Tibial nerve (tissue), 4 donors: ENCODE data around the gene C1D.

Experiments used
- EP300 ChIP-seq, 2 donors: sonication (generic); formaldehyde crosslinking; IDR thresholded peaks; one replicate each; pipeline ENCODE4 v1.6.1; 2017; ENCODE audit warnings: antibody characterized with exemption in 2 of 2, mild to moderate bottlenecking in 1 of 2
- TF ChIP-seq, protein P1 (sequence below), 5 experiments: fragments of 200-600 bp in 3 of 5; fragments of 450-650 bp in 2 of 5; sonication (generic) in 3 of 5; IDR thresholded peaks; one replicate each; pipeline ENCODE4 v1.5.1; 2016 to 2019; ENCODE audit warnings: antibody characterized with exemption in 5 of 5, mild to moderate bottlenecking in 3 of 5, moderate library complexity in 2 of 5

- TF ChIP-seq, protein P1, sequence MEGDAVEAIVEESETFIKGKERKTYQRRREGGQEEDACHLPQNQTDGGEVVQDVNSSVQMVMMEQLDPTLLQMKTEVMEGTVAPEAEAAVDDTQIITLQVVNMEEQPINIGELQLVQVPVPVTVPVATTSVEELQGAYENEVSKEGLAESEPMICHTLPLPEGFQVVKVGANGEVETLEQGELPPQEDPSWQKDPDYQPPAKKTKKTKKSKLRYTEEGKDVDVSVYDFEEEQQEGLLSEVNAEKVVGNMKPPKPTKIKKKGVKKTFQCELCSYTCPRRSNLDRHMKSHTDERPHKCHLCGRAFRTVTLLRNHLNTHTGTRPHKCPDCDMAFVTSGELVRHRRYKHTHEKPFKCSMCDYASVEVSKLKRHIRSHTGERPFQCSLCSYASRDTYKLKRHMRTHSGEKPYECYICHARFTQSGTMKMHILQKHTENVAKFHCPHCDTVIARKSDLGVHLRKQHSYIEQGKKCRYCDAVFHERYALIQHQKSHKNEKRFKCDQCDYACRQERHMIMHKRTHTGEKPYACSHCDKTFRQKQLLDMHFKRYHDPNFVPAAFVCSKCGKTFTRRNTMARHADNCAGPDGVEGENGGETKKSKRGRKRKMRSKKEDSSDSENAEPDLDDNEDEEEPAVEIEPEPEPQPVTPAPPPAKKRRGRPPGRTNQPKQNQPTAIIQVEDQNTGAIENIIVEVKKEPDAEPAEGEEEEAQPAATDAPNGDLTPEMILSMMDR (IDR thresholded peaks at IDR 0.05) = no peak
- TF ChIP-seq EP300 (IDR thresholded peaks at IDR 0.05) = no peak
Observed at GRCh38 chr2:68057658-68058396, 5.0 kb downstream of the C1D start.
